Measurements from ENCODE around the gene SLC2A14.
"Not testable (repeated sequence)": the region's sequence is repeated elsewhere in the genome, so short reads cannot be mapped to it uniquely, and the experiment has no call there.

DNA sequence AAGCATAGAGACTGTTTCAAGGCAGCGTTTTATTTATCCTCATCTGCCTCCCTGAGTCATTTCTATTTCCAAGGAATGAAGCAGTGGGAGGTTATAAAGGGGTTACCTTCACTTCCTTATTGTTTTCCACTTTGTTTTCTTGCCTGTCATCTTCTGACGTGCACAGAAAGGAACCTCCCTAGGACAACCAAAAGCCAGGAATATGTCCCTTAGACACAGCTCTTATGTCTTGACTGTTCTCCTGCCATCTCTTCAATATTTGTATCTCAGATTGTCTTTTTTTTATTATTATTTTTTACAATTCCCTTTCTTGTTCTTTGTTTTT lies 24.7 kb downstream of the SLC2A14 start:
- TF ChIP-seq, protein P1, sequence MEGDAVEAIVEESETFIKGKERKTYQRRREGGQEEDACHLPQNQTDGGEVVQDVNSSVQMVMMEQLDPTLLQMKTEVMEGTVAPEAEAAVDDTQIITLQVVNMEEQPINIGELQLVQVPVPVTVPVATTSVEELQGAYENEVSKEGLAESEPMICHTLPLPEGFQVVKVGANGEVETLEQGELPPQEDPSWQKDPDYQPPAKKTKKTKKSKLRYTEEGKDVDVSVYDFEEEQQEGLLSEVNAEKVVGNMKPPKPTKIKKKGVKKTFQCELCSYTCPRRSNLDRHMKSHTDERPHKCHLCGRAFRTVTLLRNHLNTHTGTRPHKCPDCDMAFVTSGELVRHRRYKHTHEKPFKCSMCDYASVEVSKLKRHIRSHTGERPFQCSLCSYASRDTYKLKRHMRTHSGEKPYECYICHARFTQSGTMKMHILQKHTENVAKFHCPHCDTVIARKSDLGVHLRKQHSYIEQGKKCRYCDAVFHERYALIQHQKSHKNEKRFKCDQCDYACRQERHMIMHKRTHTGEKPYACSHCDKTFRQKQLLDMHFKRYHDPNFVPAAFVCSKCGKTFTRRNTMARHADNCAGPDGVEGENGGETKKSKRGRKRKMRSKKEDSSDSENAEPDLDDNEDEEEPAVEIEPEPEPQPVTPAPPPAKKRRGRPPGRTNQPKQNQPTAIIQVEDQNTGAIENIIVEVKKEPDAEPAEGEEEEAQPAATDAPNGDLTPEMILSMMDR (IDR thresholded peaks at IDR 0.05; ENCODE audit: insufficient read depth, low read length, poor library complexity, severe bottlenecking): not testable (repeated sequence)
- TF ChIP-seq EZH2phosphoT487 (conservative IDR thresholded peaks at IDR 0.05; ENCODE audit: low read length): not testable (repeated sequence)
